NCI-H2171 treated with DMSO at 0.1 percent for 48 hours (cell line): ENCODE measurements around the gene ASCC1.
"Not testable (repeated sequence)": the region's sequence is repeated elsewhere in the genome, so short reads cannot be mapped to it uniquely, and the experiment has no call there.

Experiments used
- DNase-seq: peaks from one replicate; lab custom pipeline; 2025; lab: John Stamatoyannopoulos, UW

The ASCC1 gene

GRCh38 chr10:72215611-72216549 is at the start of gene ASCC1, which contains the start of gene ANAPC16:
TSS of gene ASCC1 (minus strand) at chr10:72216276. CDS start at chr10:72213298, 2,978 bp downstream.
TSS of gene ANAPC16 (plus strand) at chr10:72216012. CDS start at chr10:72223915, 7,903 bp downstream.
- peak; percentile 88 for DNase-seq

- DNase-seq, result no peak
These were observed 49.4 kb upstream of the ASCC1 start for GRCh38 chr10:72265508-72265907.

- DNase-seq, result no peak
These were observed 48.5 kb upstream of the ASCC1 start for GRCh38 chr10:72264536-72264935.

GRCh38 chr10:72263613-72264241 is 47.7 kb upstream of the ASCC1 start:
- peak; percentile 90 for DNase-seq

- no peak for DNase-seq
These were observed 45.8 kb upstream of the ASCC1 start for GRCh38 chr10:72261784-72262404.

- peak; percentile 74 for DNase-seq
These were observed 45.1 kb upstream of the ASCC1 start for GRCh38 chr10:72260976-72261783.

- DNase-seq, result no peak
These were observed 44.3 kb upstream of the ASCC1 start for GRCh38 chr10:72260239-72260975.

- no peak for DNase-seq
These were observed 43.6 kb upstream of the ASCC1 start for GRCh38 chr10:72259491-72260238.

- DNase-seq, result no peak
These were observed 42.5 kb upstream of the ASCC1 start for GRCh38 chr10:72258617-72259016.

GRCh38 chr10:72257051-72257892 is 41.2 kb upstream of the ASCC1 start:
- DNase-seq, result no peak

GRCh38 chr10:72255977-72256729 is 40.1 kb upstream of the ASCC1 start:
- DNase-seq, result peak; percentile 18

- peak; percentile 54 for DNase-seq
These were observed 38.9 kb upstream of the ASCC1 start for GRCh38 chr10:72254813-72255568.

GRCh38 chr10:72253578-72253977 is 37.5 kb upstream of the ASCC1 start:
- no peak for DNase-seq

GRCh38 chr10:72252972-72253371 is 36.9 kb upstream of the ASCC1 start:
- no peak for DNase-seq

GRCh38 chr10:72251635-72252034 is 35.6 kb upstream of the ASCC1 start:
- DNase-seq, result no peak

GRCh38 chr10:72250666-72251065 is 34.6 kb upstream of the ASCC1 start:
- DNase-seq, result no peak

GRCh38 chr10:72249176-72249862 is 33.2 kb upstream of the ASCC1 start:
- not testable (repeated sequence) for DNase-seq
